PC-3 (cell line): ENCODE results near the gene SMARCD3. TPM values are rescaled to one million over a fixed set of nuclear protein-coding genes. Genes with fewer than 3 reads are reported as not detected.

Experiments used
- ATAC-seq: fragments of 200-7000 bp; cut with Tn5 transposase; 2 replicates; pipeline ENCODE4 v1.9.1; 2020; ENCODE audit warnings: mild to moderate bottlenecking, moderate library complexity
- BruUV-seq: library from RNA; stranded (reverse); fragments of 400-500 nt; replicated peaks from 2 replicates; lab custom pipeline; 2021; lab: Mats Ljungman, UMichigan
- CTCF ChIA-PET: fragments of 300-600 bp; sonication (Branson Sonifier 250); formaldehyde crosslinking; loops from one replicate; lab custom pipeline; 2022; ENCODE audit warnings: antibody characterized with exemption; lab: Charles Lee
- POLR2A ChIA-PET: fragments of 300-600 bp; sonication (Branson Sonifier 250); formaldehyde crosslinking; loops from one replicate; lab custom pipeline; 2022; ENCODE audit warnings: antibody characterized with exemption; ENCODE audit not compliant: unreplicated experiment; lab: Charles Lee
- DNase-seq: peaks from one replicate; pipeline ENCODE4 v3.0.0-alpha.2; 2015
- H2AFZ ChIP-seq: fragments of 300-600 bp; sonication (generic); 2 replicates; pipeline ENCODE4 v1.6.0; 2016; ENCODE audit warnings: antibody characterized with exemption, low read length
- H3F3A ChIP-seq: fragments of 300-600 bp; sonication (generic); one replicate; pipeline ENCODE4 v1.6.0; 2017; ENCODE audit warnings: antibody characterized with exemption, low read length, control low read depth, mild to moderate bottlenecking; ENCODE audit not compliant: unreplicated experiment
- H3K27ac ChIP-seq: fragments of 300-600 bp; sonication (generic); 2 replicates; pipeline ENCODE4 v1.5.1; 2016; ENCODE audit warnings: mild to moderate bottlenecking, low read length
- H3K27me3 ChIP-seq: fragments of 300-600 bp; sonication (generic); 2 replicates; pipeline ENCODE4 v1.6.1; 2016; ENCODE audit warnings: low read length, mixed read lengths
- H3K36me3 ChIP-seq: fragments of 300-600 bp; sonication (generic); 2 replicates; pipeline ENCODE4 v1.6.1; 2016; ENCODE audit warnings: low read depth, mixed run types, low read length, mixed read lengths
- H3K4me1 ChIP-seq: fragments of 300-600 bp; sonication (generic); 2 replicates; pipeline ENCODE4 v1.5.1; 2016; ENCODE audit warnings: low read length; ENCODE audit not compliant: insufficient read depth
- H3K4me2 ChIP-seq: fragments of 300-600 bp; sonication (generic); 2 replicates; pipeline ENCODE4 v1.6.0; 2016; ENCODE audit warnings: low read length
- H3K4me3 ChIP-seq: fragments of 300-600 bp; sonication (generic); 2 replicates; pipeline ENCODE4 v1.5.1; 2016; ENCODE audit warnings: mild to moderate bottlenecking, low read length, mixed read lengths
- H3K79me2 ChIP-seq: fragments of 300-600 bp; sonication (generic); 2 replicates; pipeline ENCODE4 v1.6.1; 2017; ENCODE audit warnings: low read length, mixed read lengths
- H3K9ac ChIP-seq: fragments of 300-600 bp; sonication (generic); 2 replicates; pipeline ENCODE4 v1.6.0; 2016; ENCODE audit warnings: mild to moderate bottlenecking, low read length
- H3K9me2 ChIP-seq: fragments of 300-600 bp; sonication (generic); replicated peaks from 2 replicates; pipeline ENCODE4 v1.6.1; 2016; ENCODE audit warnings: mixed run types, low read length, mixed read lengths
- H3K9me3 ChIP-seq: fragments of 300-600 bp; sonication (generic); 2 replicates; pipeline ENCODE4 v1.6.1; 2016; ENCODE audit warnings: low read length, mixed read lengths
- H4K20me1 ChIP-seq: fragments of 300-600 bp; sonication (generic); 2 replicates; pipeline ENCODE4 v1.6.1; 2016; ENCODE audit warnings: low read length, mixed read lengths
- CTCF ChIP-seq: fragments of 300-600 bp; sonication (generic); conservative IDR thresholded peaks from 2 replicates; pipeline ENCODE4 v1.5.1; 2017; ENCODE audit warnings: antibody characterized with exemption, low read depth, mild to moderate bottlenecking, low read length
- EZH2 ChIP-seq: fragments of 300-600 bp; sonication (generic); IDR thresholded peaks from one replicate; pipeline ENCODE4 v1.6.1; 2017; ENCODE audit warnings: antibody characterized with exemption, mild to moderate bottlenecking, low read length; ENCODE audit not compliant: unreplicated experiment
- EZH2phosphoT487 ChIP-seq: fragments of 300-600 bp; sonication (generic); IDR thresholded peaks from 2 replicates; pipeline ENCODE4 v1.6.1; 2018; ENCODE audit warnings: mild to moderate bottlenecking, antibody characterized with exemption, low read length, borderline replicate concordance
- intact Hi-C: fragments of 100-400 bp; cut with micrococcal nuclease; formaldehyde crosslinking; loops from 2 replicates; pipeline ENCODE4 v1.9.0; 2023
- total RNA-seq: library from RNA; depleted of rRNA; stranded (reverse); fragments of >200 nt; gene quantifications from 2 replicates; pipeline ENCODE4 v1.2.3, GENCODE V29; 2014

Gene SMARCD3
- total RNA-seq, 1 experiment from 2014 or later, result 9.1 TPM

- no peaks in the 10 kb centered on the region for H3F3A ChIP-seq
- H3K9me3 ChIP-seq, result no peaks in the 10 kb centered on the region
- H2AFZ ChIP-seq, result no peak overlapping the region
- H4K20me1 ChIP-seq, result no peaks in the 10 kb centered on the region
- no peak overlapping the region for H3K4me2 ChIP-seq
- TF ChIP-seq EZH2 (no peak), CTCF (no peak), EZH2phosphoT487 (no peak)
- DNase-seq, result no peak
- no peaks in the 10 kb centered on the region for H3K4me1 ChIP-seq
- no peak overlapping the region for H3K4me3 ChIP-seq
- H3K79me2 ChIP-seq, result no peaks in the 10 kb centered on the region
- H3K36me3 ChIP-seq, result no peaks in the 10 kb centered on the region
- no peak for ATAC-seq
- H3K9me2 ChIP-seq, result no peaks in the 10 kb centered on the region
- intact Hi-C loops, result no loop called here
- no TSS peak for BruUV-seq
- ChIA-PET POLR2A (no interaction called here), CTCF (no interaction called here)
- peaks cover 59% of the 10 kb centered on the region for H3K27me3 ChIP-seq
- H3K9ac ChIP-seq, result no peak overlapping the region
- no peak overlapping the region for H3K27ac ChIP-seq
Measured at GRCh38 chr7:151193203-151193978, 55.1 kb downstream of the SMARCD3 start.

DNA sequence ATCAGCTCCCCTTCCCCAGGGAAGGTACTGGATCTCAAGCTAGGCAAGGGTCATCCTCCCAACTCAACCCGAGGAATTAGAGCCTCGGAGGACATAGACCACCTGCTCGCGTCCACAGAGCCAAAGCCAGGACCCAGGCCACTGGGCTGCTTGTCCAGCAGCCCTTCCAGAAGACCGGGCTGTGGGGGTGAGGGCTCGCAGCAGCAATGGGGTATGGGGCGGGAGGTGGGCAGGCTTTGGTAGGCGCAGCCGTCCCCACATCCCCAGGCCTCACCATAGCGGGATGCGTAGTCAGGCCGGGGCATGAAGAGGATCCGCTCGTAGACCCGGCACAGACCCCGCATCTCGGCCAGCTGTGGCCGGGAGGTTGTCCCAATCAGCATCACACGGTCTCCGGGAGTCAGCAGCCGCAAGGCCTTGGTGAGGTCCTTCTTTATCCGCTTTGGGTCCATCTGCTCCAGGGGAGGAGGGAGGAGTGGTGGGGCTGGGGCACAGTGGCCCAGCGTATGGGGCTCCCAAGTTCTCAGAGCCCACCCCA, 56.4 kb downstream of the SMARCD3 start:
- Histone ChIP-seq H3F3A (no peaks in the 10 kb centered on the region), H3K4me2 (no peak overlapping the region), H3K9ac (no peak overlapping the region), H3K27me3 (peaks cover 59% of the 10 kb centered on the region), H4K20me1 (no peaks in the 10 kb centered on the region), H3K4me3 (no peak overlapping the region), H3K36me3 (no peaks in the 10 kb centered on the region), H3K9me3 (no peaks in the 10 kb centered on the region), H2AFZ (no peak overlapping the region), H3K4me1 (no peaks in the 10 kb centered on the region), H3K27ac (no peak overlapping the region), H3K9me2 (no peaks in the 10 kb centered on the region), H3K79me2 (no peaks in the 10 kb centered on the region)
- TF ChIP-seq EZH2phosphoT487, result no peak
- no peak for TF ChIP-seq CTCF
- TF ChIP-seq EZH2, result no peak
- ATAC-seq (no peak), DNase-seq (no peak)
- intact Hi-C loops, result no loop called here
- ChIA-PET CTCF (no interaction called here), POLR2A (no interaction called here)
- BruUV-seq, result no TSS peak

- Histone ChIP-seq H3K79me2 (no peaks in the 10 kb centered on the region), H3K4me3 (no peak overlapping the region), H3K9me2 (no peaks in the 10 kb centered on the region), H3K27ac (no peak overlapping the region), H3K36me3 (no peaks in the 10 kb centered on the region), H3K9me3 (no peaks in the 10 kb centered on the region), H2AFZ (no peak overlapping the region), H3K9ac (no peak overlapping the region), H3K4me1 (no peaks in the 10 kb centered on the region), H3K27me3 (peaks cover 54% of the 10 kb centered on the region), H4K20me1 (no peaks in the 10 kb centered on the region), H3F3A (no peaks in the 10 kb centered on the region), H3K4me2 (no peak overlapping the region)
- intact Hi-C loops, result no loop called here
- TF ChIP-seq EZH2phosphoT487 (no peak), EZH2 (no peak), CTCF (no peak)
- ATAC-seq (no peak), DNase-seq (no peak)
- CTCF ChIA-PET, result no interaction called here
- POLR2A ChIA-PET, result no interaction called here
- BruUV-seq, result no TSS peak
Measured at GRCh38 chr7:151191544-151191943, 57.0 kb downstream of the SMARCD3 start.
